HEK293T (cell line): ENCODE measurements around the gene SLC8A3.
A peak's percentile ranks its signal among the peaks of the same experiment; 100 is the strongest.

Experiments
- CTCF ChIA-PET: fragments of 350-600 bp; formaldehyde crosslinking; extraction: SDS; loops from one replicate; lab custom pipeline; 2021; ENCODE audit warnings: antibody characterized with exemption, inconsistent platforms; lab: Yijun Ruan, JAX
- POLR2A ChIA-PET: fragments of 350-600 bp; formaldehyde crosslinking; extraction: SDS; loops from one replicate; lab custom pipeline; 2020; ENCODE audit warnings: antibody characterized with exemption, inconsistent platforms; lab: Yijun Ruan, JAX
- DNase-seq: peaks from one replicate; pipeline ENCODE4 v3.0.0; 2012; ENCODE audit warnings: mixed read lengths; ENCODE audit errors: extremely low spot score
- ARNT ChIP-seq: fragments of 450-650 bp; IDR thresholded peaks from 2 replicates; pipeline ENCODE4 v1.6.1; 2017; ENCODE audit warnings: mild to moderate bottlenecking
- BHLHE40 ChIP-seq: fragments of 450-650 bp; IDR thresholded peaks from 2 replicates; pipeline ENCODE4 v1.6.1; 2016; ENCODE audit warnings: mild to moderate bottlenecking, moderate library complexity, borderline replicate concordance
- CTBP1 ChIP-seq: fragments of 450-650 bp; IDR thresholded peaks from 2 replicates; pipeline ENCODE4 v1.6.1; 2016; ENCODE audit warnings: borderline replicate concordance
- ELF4 ChIP-seq: fragments of 450-650 bp; IDR thresholded peaks from 2 replicates; pipeline ENCODE4 v1.6.1; 2017; ENCODE audit warnings: antibody characterized with exemption
- FOXA1 ChIP-seq: fragments of 450-650 bp; IDR thresholded peaks from 2 replicates; pipeline ENCODE4 v1.6.1; 2016; ENCODE audit warnings: mild to moderate bottlenecking
- FOXK2 ChIP-seq: fragments of 450-650 bp; IDR thresholded peaks from 2 replicates; pipeline ENCODE4 v1.6.1; 2016; ENCODE audit warnings: mild to moderate bottlenecking
- FOXM1 ChIP-seq: fragments of 450-650 bp; IDR thresholded peaks from 2 replicates; pipeline ENCODE4 v1.6.1; 2017; ENCODE audit warnings: mild to moderate bottlenecking, borderline replicate concordance
- HDGF ChIP-seq: fragments of 450-650 bp; IDR thresholded peaks from 2 replicates; pipeline ENCODE4 v1.6.1; 2017; ENCODE audit warnings: antibody characterized with exemption, borderline replicate concordance
- L3MBTL2 ChIP-seq: fragments of 450-650 bp; conservative IDR thresholded peaks from 2 replicates; pipeline ENCODE4 v1.6.1; 2016; ENCODE audit warnings: mild to moderate bottlenecking
- LEF1 ChIP-seq: fragments of 450-650 bp; IDR thresholded peaks from 2 replicates; pipeline ENCODE4 v1.6.1; 2017; ENCODE audit warnings: mild to moderate bottlenecking, borderline replicate concordance
- NFRKB ChIP-seq: fragments of 450-650 bp; IDR thresholded peaks from 2 replicates; pipeline ENCODE4 v1.6.1; 2016; ENCODE audit warnings: mild to moderate bottlenecking, moderate library complexity
- SP1 ChIP-seq: fragments of 450-650 bp; IDR thresholded peaks from 2 replicates; pipeline ENCODE4 v1.6.1; 2017
- SUZ12 ChIP-seq: fragments of 450-650 bp; IDR thresholded peaks from 2 replicates; pipeline ENCODE4 v1.6.1; 2016; ENCODE audit warnings: mild to moderate bottlenecking
- TARDBP ChIP-seq: fragments of 450-650 bp; IDR thresholded peaks from 2 replicates; pipeline ENCODE4 v1.6.1; 2016
- ZNF384 ChIP-seq: fragments of 450-650 bp; IDR thresholded peaks from 2 replicates; pipeline ENCODE4 v1.6.1; 2016
- TF ChIP-seq, protein P1 (sequence below): fragments of 450-650 bp; IDR thresholded peaks from 2 replicates; pipeline ENCODE4 v1.6.1; 2016

SLC8A3 gene

DNA sequence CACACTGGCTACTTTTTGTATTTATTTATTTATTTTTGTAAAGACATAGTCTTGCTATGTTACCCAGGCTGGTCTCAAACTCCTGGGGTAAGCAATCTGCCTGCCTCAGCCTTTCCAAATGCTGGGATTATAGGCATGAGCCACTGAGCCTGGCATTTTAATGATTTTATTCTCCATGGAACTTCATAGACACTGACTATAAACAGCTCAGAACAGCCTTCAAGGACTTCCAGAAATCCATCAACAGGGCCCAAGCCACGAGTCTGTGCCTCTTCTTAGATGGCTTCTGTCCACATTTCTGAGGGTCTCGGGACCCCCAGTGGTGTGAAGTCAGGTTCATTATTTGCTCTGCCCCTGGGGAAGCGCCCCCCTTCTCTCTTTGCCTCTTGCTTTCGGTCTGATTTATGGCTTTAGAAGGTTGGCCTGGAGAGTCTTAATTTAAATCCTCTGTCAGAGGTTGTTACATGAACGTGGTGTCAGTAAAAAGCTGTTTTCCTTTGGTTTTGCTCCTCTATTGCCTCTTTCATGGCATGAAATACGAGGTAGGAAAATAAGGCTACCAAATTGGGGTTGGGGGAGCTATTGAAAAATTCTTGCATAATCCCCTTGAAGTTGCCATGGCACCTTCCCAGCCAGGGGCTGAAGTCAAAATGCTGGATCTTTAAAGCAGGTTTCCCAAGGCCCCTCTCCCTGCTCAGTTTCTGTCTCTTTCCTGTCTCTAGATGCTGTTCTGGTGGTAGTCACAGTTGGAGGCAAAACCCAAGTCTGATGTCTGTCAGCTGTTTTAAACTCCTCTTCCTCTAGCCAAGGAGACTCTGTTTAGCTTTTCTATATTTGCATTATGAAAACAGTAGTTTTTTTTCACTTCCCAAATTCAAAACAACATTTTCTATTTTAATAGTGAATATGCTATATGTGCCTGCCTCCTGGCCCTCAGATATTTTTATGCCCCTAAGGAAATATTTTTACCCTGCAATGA lies 180.2 kb downstream of the SLC8A3 start:
- TF ChIP-seq ZNF384, result no peak
- no peak for TF ChIP-seq TARDBP
- no peak for TF ChIP-seq FOXA1
- TF ChIP-seq, protein P1, sequence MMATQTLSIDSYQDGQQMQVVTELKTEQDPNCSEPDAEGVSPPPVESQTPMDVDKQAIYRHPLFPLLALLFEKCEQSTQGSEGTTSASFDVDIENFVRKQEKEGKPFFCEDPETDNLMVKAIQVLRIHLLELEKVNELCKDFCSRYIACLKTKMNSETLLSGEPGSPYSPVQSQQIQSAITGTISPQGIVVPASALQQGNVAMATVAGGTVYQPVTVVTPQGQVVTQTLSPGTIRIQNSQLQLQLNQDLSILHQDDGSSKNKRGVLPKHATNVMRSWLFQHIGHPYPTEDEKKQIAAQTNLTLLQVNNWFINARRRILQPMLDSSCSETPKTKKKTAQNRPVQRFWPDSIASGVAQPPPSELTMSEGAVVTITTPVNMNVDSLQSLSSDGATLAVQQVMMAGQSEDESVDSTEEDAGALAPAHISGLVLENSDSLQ, result peak; percentile 38
- DNase-seq, result no peak
- ChIA-PET CTCF (interaction anchor here (0.6 to 1.1 kb wide), 4 partner anchors 42 to 217 kb away, joined by 3 to 4 read pairs (median 3); no protein-coding TSS in a partner anchor), POLR2A (interaction anchor here (0.7 to 3.0 kb wide), 4 partner anchors 9 to 129 kb away, joined by 3 to 17 read pairs (median 3); partner anchors contain the start of gene SMOC1)

DNA sequence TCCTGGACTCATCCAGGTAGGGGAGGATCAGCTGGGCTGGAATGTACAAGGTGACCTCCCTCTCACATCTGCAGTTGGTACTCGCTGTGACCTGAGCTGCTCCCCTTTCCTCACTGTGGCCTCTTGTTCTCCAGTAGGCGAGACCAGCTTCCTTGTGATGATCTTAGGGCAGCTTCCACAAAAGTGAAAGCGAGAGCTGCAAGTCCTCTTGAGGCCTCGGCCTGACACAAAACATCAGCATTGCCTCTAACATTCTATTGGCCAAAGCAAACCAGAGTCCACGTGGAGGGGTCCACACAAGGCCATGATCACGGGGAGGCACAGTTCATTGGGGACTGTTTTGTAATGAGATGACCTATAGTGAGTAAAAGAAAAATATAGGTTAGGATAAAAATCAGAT lies 182.1 kb downstream of the SLC8A3 start:
- CTCF ChIA-PET, result interaction anchor here (1.0 kb wide), 1 partner anchor 22 kb away, joined by 3 read pairs; no protein-coding TSS in a partner anchor
- POLR2A ChIA-PET, result interaction anchor here (3.0 kb wide), 1 partner anchor 127 kb away, joined by 17 read pairs; the partner anchor contains the start of gene SMOC1
- TF ChIP-seq FOXM1, result no peak
- no peak for TF ChIP-seq HDGF
- TF ChIP-seq ZNF384, result no peak
- no peak for TF ChIP-seq BHLHE40
- TF ChIP-seq ELF4, result no peak
- no peak for TF ChIP-seq FOXK2
- no peak for DNase-seq

DNA sequence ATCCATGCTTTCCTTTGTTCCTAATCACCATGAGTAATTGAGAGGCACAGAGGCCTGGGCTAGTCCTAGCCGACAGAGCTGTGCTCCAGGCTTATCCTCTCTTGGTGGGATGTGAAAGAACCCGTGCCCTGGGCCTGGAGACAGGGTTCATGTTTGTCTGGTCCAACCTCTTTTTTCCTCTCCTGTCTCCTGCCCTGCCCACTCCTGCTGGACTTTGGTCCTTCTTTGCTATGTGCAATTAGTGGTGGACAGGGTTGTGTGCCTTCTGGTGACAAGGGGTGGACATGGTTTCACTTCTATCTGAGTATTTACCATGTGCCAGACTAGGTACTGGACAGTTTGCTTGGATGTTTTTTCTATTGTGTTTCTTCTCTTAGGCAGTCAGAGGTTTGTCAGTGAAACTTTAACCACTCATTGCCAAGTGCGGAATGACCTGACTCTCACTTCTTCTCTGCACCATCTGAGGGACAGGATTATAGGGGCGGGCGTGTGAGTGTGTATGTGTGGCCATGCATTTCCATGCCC lies 183.4 kb downstream of the SLC8A3 start:
- no peak for DNase-seq
- CTCF ChIA-PET, result interaction anchor here (0.6 kb wide), 1 partner anchor 8 kb away, joined by 4 read pairs; no protein-coding TSS in a partner anchor

DNA sequence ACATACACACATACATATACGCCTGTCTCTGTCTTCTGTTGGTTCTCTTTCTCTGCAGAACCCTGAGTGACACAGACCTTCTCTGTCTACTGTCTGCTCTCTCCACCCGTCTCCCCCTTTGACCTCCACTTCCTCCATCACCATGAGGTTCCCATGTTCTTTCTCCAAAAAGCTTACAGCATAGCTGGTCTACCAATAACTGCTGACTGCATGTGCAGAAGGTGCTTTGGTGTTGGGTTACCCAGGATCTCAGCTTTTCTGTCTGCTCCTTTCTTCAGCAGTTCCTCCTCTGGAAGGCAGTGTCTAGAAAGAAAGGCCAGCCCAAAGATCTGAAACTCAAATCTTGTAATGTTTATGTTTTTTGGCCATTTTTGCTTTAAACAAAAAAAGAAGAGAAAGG lies 184.0 kb downstream of the SLC8A3 start:
- POLR2A ChIA-PET, result interaction anchor here (1.0 kb wide), 1 partner anchor 124 kb away, joined by 3 read pairs; no protein-coding TSS in a partner anchor
- CTCF ChIA-PET, result no interaction called here
- DNase-seq, result no peak
- TF ChIP-seq FOXK2 (no peak), ZNF384 (no peak), TARDBP (no peak), SUZ12 (no peak), L3MBTL2 (no peak)

More for the DNA sequence above, 183.4 kb downstream of the SLC8A3 start:
- POLR2A ChIA-PET, result interaction anchor here (1.0 kb wide), 1 partner anchor 125 kb away, joined by 3 read pairs; no protein-coding TSS in a partner anchor
- no peak for TF ChIP-seq LEF1

DNA sequence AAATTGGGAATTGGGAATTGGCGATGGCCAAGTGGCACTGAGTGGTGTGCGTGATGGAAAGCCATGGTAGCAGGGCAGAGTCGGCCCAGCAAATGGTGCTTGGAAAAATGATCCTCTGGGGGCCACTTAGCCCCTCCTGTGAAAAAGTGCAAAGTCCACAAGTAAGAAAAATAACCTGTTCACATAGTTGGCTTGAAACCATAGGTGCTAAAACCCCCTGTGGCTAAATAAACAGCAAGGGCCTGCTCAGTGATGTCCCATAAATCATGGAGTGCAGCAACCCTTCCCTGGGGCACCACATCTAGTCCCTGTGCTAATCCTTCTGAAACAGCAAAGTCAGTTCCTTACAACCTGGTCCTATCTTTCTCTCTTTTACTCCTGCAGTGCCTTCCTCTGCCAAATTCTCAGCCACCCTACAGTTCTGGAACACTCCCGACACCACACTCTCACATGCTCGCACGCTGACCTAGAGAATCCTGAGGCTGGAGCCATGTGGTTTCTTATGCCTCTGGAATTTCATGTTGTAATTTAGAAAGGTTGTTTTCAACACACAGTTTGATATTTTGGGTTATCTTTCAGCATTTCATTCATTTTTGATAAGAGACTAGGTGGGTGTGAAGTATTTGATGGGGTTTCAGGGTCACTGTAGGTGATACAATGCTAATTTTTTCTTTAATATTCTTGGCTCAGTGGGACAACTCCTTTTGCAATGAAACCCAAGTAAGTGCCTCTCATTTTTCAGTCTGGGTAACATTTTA lies 186.0 kb downstream of the SLC8A3 start:
- DNase-seq, result no peak
- CTCF ChIA-PET, result interaction anchor here (1.7 kb wide), 1 partner anchor 123 kb away, joined by 5 read pairs; the partner anchor contains the start of gene SMOC1
- TF ChIP-seq SP1, result no peak
- no peak for TF ChIP-seq ZNF384
- peak; percentile 52; the same call in 1 of the 2 replicates for TF ChIP-seq L3MBTL2
- TF ChIP-seq TARDBP, result no peak
- no peak for TF ChIP-seq LEF1
- TF ChIP-seq, protein P1, result peak; percentile 90
- no peak for TF ChIP-seq ARNT
- TF ChIP-seq FOXM1, result peak; percentile 41; the same call in 1 of the 2 replicates
- no peak for TF ChIP-seq SUZ12
- TF ChIP-seq FOXA1, result no peak
- TF ChIP-seq ELF4, result no peak
- TF ChIP-seq NFRKB, result no peak
- peak; percentile 62; the same call in 1 of the 2 replicates for TF ChIP-seq CTBP1
- TF ChIP-seq HDGF, result no peak
- TF ChIP-seq FOXK2, result no peak
- no peak for TF ChIP-seq BHLHE40
- POLR2A ChIA-PET, result interaction anchor here (1.4 to 1.7 kb wide), 2 partner anchors 18 to 123 kb away, joined by 3 to 12 read pairs; partner anchors contain the start of gene SMOC1

DNA sequence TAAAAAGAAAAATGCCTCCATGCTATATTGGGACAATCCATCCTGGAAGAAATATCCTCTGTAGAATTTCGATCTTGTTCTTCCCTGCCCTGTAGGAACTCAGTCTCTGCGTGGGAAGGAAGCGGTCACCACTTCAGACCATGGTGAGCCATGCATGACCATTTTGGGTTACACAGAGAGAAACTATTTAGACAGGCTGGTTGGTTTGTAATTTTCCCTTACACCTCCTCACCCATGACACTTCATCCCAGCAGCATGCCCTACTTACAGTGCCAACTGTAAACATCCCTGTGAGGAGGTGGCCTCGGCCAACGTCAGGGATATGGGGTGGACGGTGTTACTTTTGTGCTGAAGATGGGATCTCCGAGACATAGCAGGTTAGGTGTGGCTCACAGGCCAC lies 188.2 kb downstream of the SLC8A3 start:
- TF ChIP-seq HDGF (no peak), FOXM1 (no peak), FOXA1 (no peak), ELF4 (no peak), ARNT (no peak), L3MBTL2 (no peak), LEF1 (no peak), FOXK2 (no peak), NFRKB (no peak), BHLHE40 (no peak), TARDBP (no peak), SP1 (no peak), ZNF384 (no peak)
- TF ChIP-seq, protein P1, result no peak
- POLR2A ChIA-PET, result interaction anchor here (1.7 to 2.0 kb wide), 2 partner anchors 119 to 121 kb away, joined by 4 to 12 read pairs; partner anchors contain the start of gene SMOC1
- DNase-seq, result no peak
- CTCF ChIA-PET, result no interaction called here
